H1 (cell line): Measurements from ENCODE around the gene CKS1B. TPM values are rescaled to one million over a fixed set of nuclear protein-coding genes. Genes with fewer than 3 reads are reported as not detected.
A peak's percentile ranks its signal among the peaks of the same experiment; 100 is the strongest.

Experiments used
- CTCF ChIA-PET: fragments of 300-600 bp; sonication (Branson Sonifier 250); formaldehyde crosslinking; loops from one replicate; lab custom pipeline; 2021; ENCODE audit not compliant: partially characterized antibody; lab: Charles Lee
- POLR2A ChIA-PET: fragments of 300-600 bp; sonication (Branson Sonifier 250); formaldehyde crosslinking; loops from one replicate; lab custom pipeline; 2021; ENCODE audit warnings: inconsistent platforms; ENCODE audit not compliant: partially characterized antibody; lab: Charles Lee
- DNase-seq, 2 experiments: peaks; one replicate each; pipeline versions ENCODE4 v3.0.0 to v3.0.0-alpha.2; 2010 to 2022; ENCODE audit warnings: low spot score in 2 of 2, low read depth in 1 of 2, mixed read lengths in 1 of 2
- FAIRE-seq: peaks from 2 replicates; lab custom pipeline; 2011; peaks lifted over from hg19 to GRCh38; lab: Jason Lieb, UNC
- H2AFZ ChIP-seq: 2 replicates; pipeline ENCODE4 v1.8.1; 2012; ENCODE audit warnings: low read length, inconsistent platforms
- H2AK5ac ChIP-seq: 2 replicates; pipeline ENCODE4 v1.6.1; 2013; ENCODE audit warnings: low read depth, low read length
- H2BK120ac ChIP-seq: replicated peaks from 2 replicates; pipeline ENCODE3; 2013; ENCODE audit warnings: low read depth, low read length, inconsistent platforms
- H2BK12ac ChIP-seq: 2 replicates; pipeline ENCODE4 v1.6.1; 2013; ENCODE audit warnings: low read depth, low read length
- H2BK15ac ChIP-seq: 2 replicates; pipeline ENCODE4 v1.6.1; 2013; ENCODE audit warnings: low read length
- H2BK20ac ChIP-seq: 2 replicates; pipeline ENCODE4 v1.6.1; 2013; ENCODE audit warnings: low read length
- H2BK5ac ChIP-seq: 2 replicates; pipeline ENCODE4 v1.6.1; 2013; ENCODE audit warnings: low read depth, low read length
- H3K14ac ChIP-seq: 2 replicates; pipeline ENCODE4 v1.6.1; 2013; ENCODE audit warnings: inconsistent platforms; ENCODE audit not compliant: insufficient read length
- H3K18ac ChIP-seq: 2 replicates; pipeline ENCODE4 v1.6.1; 2013; ENCODE audit warnings: low read length; ENCODE audit errors: extremely low read depth
- H3K23ac ChIP-seq: 2 replicates; pipeline ENCODE4 v1.6.1; 2013; ENCODE audit warnings: inconsistent platforms; ENCODE audit not compliant: insufficient read length
- H3K23me2 ChIP-seq: 2 replicates; pipeline ENCODE4 v1.6.1; 2013; ENCODE audit warnings: low read depth, low read length
- H3K27ac ChIP-seq: 2 replicates; pipeline ENCODE4 v1.6.1; 2011; ENCODE audit warnings: low read depth, low read length, inconsistent platforms
- H3K27me3 ChIP-seq, 4 experiments: replicated peaks in 1 of 4; 1 replicate in 1 of 4; 2 replicates in 3 of 4; pipeline versions ENCODE4 v1.6.1 to v1.8.1; 2011 to 2013; ENCODE audit warnings: low read length in 3 of 4, mild to moderate bottlenecking in 3 of 4, inconsistent platforms in 2 of 4, mixed read lengths in 2 of 4, moderate library complexity in 1 of 4; ENCODE audit not compliant: control insufficient read depth in 3 of 4, insufficient read depth in 3 of 4; ENCODE audit errors: extremely low read depth in 1 of 4
- H3K36me3 ChIP-seq, 4 experiments: 2 replicates each; pipeline versions ENCODE4 v1.6.1 to v1.8.1; 2011 to 2013; ENCODE audit warnings: mild to moderate bottlenecking in 4 of 4, low read length in 3 of 4, moderate library complexity in 2 of 4, control low read depth in 1 of 4, inconsistent platforms in 1 of 4; ENCODE audit not compliant: insufficient read depth in 4 of 4, control insufficient read depth in 2 of 4
- H3K4ac ChIP-seq: replicated peaks from 2 replicates; pipeline ENCODE3; 2013; ENCODE audit warnings: low read length, low read depth, mixed read lengths, inconsistent platforms; ENCODE audit not compliant: insufficient read length
- H3K4me1 ChIP-seq, 4 experiments: replicated peaks in 1 of 4; 1 replicate in 1 of 4; 2 replicates in 3 of 4; pipeline versions ENCODE4 v1.6.1 to v1.8.1; 2011 to 2013; ENCODE audit warnings: low read length in 3 of 4, inconsistent platforms in 2 of 4, mixed read lengths in 1 of 4; ENCODE audit not compliant: insufficient read depth in 4 of 4, control insufficient read depth in 3 of 4
- H3K4me2 ChIP-seq, 2 experiments: 2 replicates each; pipeline versions ENCODE4 v1.6.1 to v1.8.1; 2011 to 2013; ENCODE audit warnings: low read depth in 2 of 2, low read length in 2 of 2, control low read depth in 1 of 2, inconsistent platforms in 1 of 2, mild to moderate bottlenecking in 1 of 2; ENCODE audit not compliant: insufficient read depth in 1 of 2
- H3K4me3 ChIP-seq, 4 experiments: fragments of 200-600, 300-600 bp in 1 of 4; sonication (generic), shearing (Covaris generic), sonication (Bioruptor Twin) in 1 of 4; 2 replicates each; pipeline versions ENCODE4 v1.5.1 to v1.8.1; 2011 to 2016; ENCODE audit warnings: low read length in 4 of 4, low read depth in 3 of 4, control low read depth in 2 of 4, inconsistent platforms in 2 of 4, mild to moderate bottlenecking in 2 of 4, mixed read lengths in 1 of 4, moderate library complexity in 1 of 4; ENCODE audit not compliant: insufficient read depth in 2 of 4; ENCODE audit errors: extremely low read depth in 1 of 4
- H3K56ac ChIP-seq: replicated peaks from 2 replicates; pipeline ENCODE3; 2013; ENCODE audit warnings: low read depth, mild to moderate bottlenecking, mixed read lengths, low read length, inconsistent platforms; ENCODE audit not compliant: insufficient read length
- H3K79me1 ChIP-seq: 2 replicates; pipeline ENCODE4 v1.6.1; 2013; ENCODE audit warnings: low read depth, low read length, control low read depth
- H3K79me2 ChIP-seq, 2 experiments: 2 replicates each; pipeline versions ENCODE4 v1.6.1 to v1.8.1; 2012 to 2013; ENCODE audit warnings: low read length in 2 of 2, mild to moderate bottlenecking in 2 of 2, inconsistent platforms in 1 of 2; ENCODE audit not compliant: insufficient read depth in 2 of 2, control insufficient read depth in 1 of 2
- H3K9ac ChIP-seq, 4 experiments: replicated peaks in 1 of 4; 1 replicate in 1 of 4; 2 replicates in 3 of 4; pipeline versions ENCODE4 v1.6.1 to v1.8.1; 2011 to 2013; ENCODE audit warnings: low read depth in 3 of 4, low read length in 3 of 4, control low read depth in 2 of 4, mild to moderate bottlenecking in 2 of 4, moderate library complexity in 2 of 4, inconsistent platforms in 1 of 4; ENCODE audit errors: extremely low read depth in 1 of 4
- H3K9me3 ChIP-seq, 2 experiments: 2 replicates each; pipeline versions ENCODE4 v1.6.1 to v1.8.1; 2012 to 2013; ENCODE audit warnings: mild to moderate bottlenecking in 2 of 2, moderate library complexity in 2 of 2, control low read depth in 1 of 2, inconsistent platforms in 1 of 2, low read depth in 1 of 2, low read length in 1 of 2, mixed read lengths in 1 of 2; ENCODE audit not compliant: insufficient read depth in 2 of 2
- H4K20me1 ChIP-seq, 2 experiments: replicated peaks in 1 of 2; 2 replicates each; pipeline versions ENCODE3 to v1.8.1; 2011 to 2013; ENCODE audit warnings: inconsistent platforms in 2 of 2, low read length in 2 of 2, mild to moderate bottlenecking in 1 of 2; ENCODE audit not compliant: insufficient read depth in 2 of 2, control insufficient read depth in 1 of 2
- H4K5ac ChIP-seq: 2 replicates; pipeline ENCODE4 v1.6.1; 2013; ENCODE audit warnings: low read length, low read depth, mixed read lengths, inconsistent platforms; ENCODE audit not compliant: insufficient read length
- H4K8ac ChIP-seq: 2 replicates; pipeline ENCODE4 v1.8.0; 2013; ENCODE audit warnings: mild to moderate bottlenecking, moderate library complexity, low read length, inconsistent platforms; ENCODE audit not compliant: insufficient read depth; ENCODE audit errors: extremely low read depth
- H4K91ac ChIP-seq: replicated peaks from 2 replicates; pipeline ENCODE3; 2013; ENCODE audit warnings: low read length, mixed read lengths, inconsistent platforms; ENCODE audit not compliant: insufficient read length
- ATF2 ChIP-seq: IDR thresholded peaks from 2 replicates; pipeline ENCODE4 v1.6.1; 2012; ENCODE audit warnings: low read length, inconsistent platforms
- ATF3 ChIP-seq: IDR thresholded peaks from 2 replicates; pipeline ENCODE4 v1.6.1; 2011; ENCODE audit warnings: low read depth, mild to moderate bottlenecking, low read length; ENCODE audit not compliant: insufficient read depth
- BCL11A ChIP-seq, 2 experiments: IDR thresholded peaks; one replicate each; pipeline ENCODE4 v1.6.1; 2011; ENCODE audit warnings: low read depth in 2 of 2, low read length in 2 of 2, mild to moderate bottlenecking in 2 of 2
- CHD1 ChIP-seq: IDR thresholded peaks from 2 replicates; pipeline ENCODE4 v1.6.1; 2012; ENCODE audit warnings: low read depth, low read length, improper control_type of control experiment
- POLR2A ChIP-seq, 2 experiments: IDR thresholded peaks; 1 replicate in 1 of 2; 2 replicates in 1 of 2; pipeline ENCODE4 v1.6.1; 2011; ENCODE audit warnings: low read depth in 2 of 2, low read length in 2 of 2, mild to moderate bottlenecking in 2 of 2; ENCODE audit errors: control extremely low read depth in 1 of 2
- SAP30 ChIP-seq: fragments of 300-600 bp; sonication (generic); IDR thresholded peaks from 2 replicates; pipeline ENCODE4 v1.7.1; 2012; ENCODE audit warnings: low read length, moderate library complexity, mild to moderate bottlenecking, inconsistent platforms; ENCODE audit not compliant: insufficient read depth, insufficient replicate concordance
- SP2 ChIP-seq: IDR thresholded peaks from 2 replicates; pipeline ENCODE4 v1.6.1; 2012; ENCODE audit warnings: mild to moderate bottlenecking, low read length, inconsistent platforms
- TAF7 ChIP-seq: optimal IDR thresholded peaks from 2 replicates; pipeline ENCODE3; 2011; ENCODE audit warnings: low read depth, mild to moderate bottlenecking, inconsistent platforms, low read length, moderate library complexity, borderline replicate concordance
- WGBS, 2 experiments: shearing (Covaris generic) in 1 of 2; methylation state at CpG; one replicate each; pipeline versions ENCODE4 v1.1.6 to v1.1.7; 2013 to 2015; ENCODE audit warnings: low lambda C conversion rate in 2 of 2, mixed read lengths in 2 of 2, inconsistent platforms in 1 of 2, low coverage in 1 of 2, missing lambda C conversion rate in 1 of 2; ENCODE audit not compliant: insufficient replicate concordance in 2 of 2, insufficient coverage in 1 of 2, insufficient read length in 1 of 2; ENCODE audit errors: extremely low coverage in 1 of 2, missing lambda C conversion rate in 1 of 2; 5-methylcytosine and 5-hydroxymethylcytosine counted together
- polyA plus RNA-seq, 7 experiments: library from polyadenylated mRNA; depleted of rRNA in 3 of 7; stranded (reverse) in 5 of 7; unstranded in 2 of 7; fragments of >200 nt in 5 of 7; fragments of 200-250 nt in 2 of 7; gene quantifications; 1 replicate in 5 of 7; 2 replicates in 1 of 7; 4 replicates in 1 of 7; pipeline versions ENCODE4 v1.2.1 to v1.2.3, GENCODE V29; 2011 to 2013; ENCODE audit warnings: missing spikeins in 2 of 7, mixed read lengths in 2 of 7
- total RNA-seq: library from RNA; stranded (reverse); fragmentation: NEBNext Ultra II Directional; extraction: Animal tissue kit (Norgen Biotek cat#: 25700); gene quantifications from 2 replicates; pipeline ENCODE4 v1.2.1, GENCODE V29; 2021

CKS1B gene
- total and polyA plus RNA-seq, 2 of the 8 experiments (the other 6 are each of a cell fraction or from before 2014, with no cell fraction given), result 294 to 1,025 TPM

- H3K27me3 ChIP-seq, result peaks cover 0 to 2% (median 0%) of the 10 kb centered on the region in 4 experiments; a peak in 1 of 7 replicates
- H3K9me3 ChIP-seq, result no peaks in the 10 kb centered on the region
- H2AFZ ChIP-seq, result no peak overlapping the region
- H4K8ac ChIP-seq, result 0 out of 2 replicates have a peak overlapping the region, but pooled peaks have one; percentile 45
- H2BK20ac ChIP-seq, result no peak overlapping the region
- H3K4me3 ChIP-seq, result peak overlapping the region in 3 of 4 experiments; percentile 36 to 60 (median 42); a peak in 4 of 8 replicates
- ChIA-PET POLR2A (interaction anchor here (0.6 to 14.8 kb wide), 10 partner anchors 13 to 82 kb away, joined by 4 to 128 read pairs (median 10); partner anchors contain the start of genes ADAM15, CKS1B, DCST1 and DCST2), CTCF (interaction anchor here (0.6 to 18.6 kb wide), 18 partner anchors 8 to 211 kb away, joined by 3 to 354 read pairs (median 4); partner anchors contain the start of genes ADAM15, DCST1, DCST2 and EFNA4)
- no peak overlapping the region for H2AK5ac ChIP-seq
- no peak for TF ChIP-seq POLR2A (IDR thresholded peaks at IDR 0.05; ENCODE audit: control extremely low read depth in 1 of 2, low read depth in 2 of 2, low read length in 2 of 2)
- no peak for TF ChIP-seq SP2
- TF ChIP-seq ATF3, result no peak
- TF ChIP-seq TAF7, result no peak
- no peak for TF ChIP-seq ATF2
- no peak for TF ChIP-seq BCL11A (IDR thresholded peaks at IDR 0.05; ENCODE audit: low read depth in 2 of 2, low read length in 2 of 2)
- no peak for TF ChIP-seq CHD1
- TF ChIP-seq SAP30, result no peak
- H3K4me2 ChIP-seq, result peak overlapping the region; percentile 4 to 59; a peak in 3 of 4 replicates
- peaks cover 1% of the 10 kb centered on the region; the same call in 1 of the 2 replicates for H3K79me1 ChIP-seq
- no peak overlapping the region for H3K56ac ChIP-seq
- no peak overlapping the region for H3K23ac ChIP-seq
- no peak overlapping the region for H3K27ac ChIP-seq
- peaks cover 0 to 5% of the 10 kb centered on the region in 2 experiments; a peak in 2 of 4 replicates for H3K79me2 ChIP-seq
- no peak overlapping the region for H2BK5ac ChIP-seq
- peak overlapping the region; percentile 3; the same call in 1 of the 2 replicates for H3K18ac ChIP-seq
- H2BK120ac ChIP-seq, result no peak overlapping the region
- H2BK12ac ChIP-seq, result no peak overlapping the region
- DNase-seq, result peak in 1 of 2 experiments; percentile 56
- H3K36me3 ChIP-seq, result peaks cover 0 to 29% (median 13%) of the 10 kb centered on the region in 4 experiments; a peak in 4 of 8 replicates
- H4K5ac ChIP-seq, result no peak overlapping the region
- H3K4ac ChIP-seq, result no peak overlapping the region
- 37% methylated on average over 3 of the region's 6 CpGs; no CpG with 5 or more reads in 1 of the 2 experiments for WGBS, 2 experiments
- no peak overlapping the region for H3K9ac ChIP-seq
- peaks cover 2 to 16% (median 10%) of the 10 kb centered on the region in 4 experiments; a peak in 6 of 7 replicates for H3K4me1 ChIP-seq
- FAIRE-seq, result no peak
- no peak overlapping the region for H3K14ac ChIP-seq
- no peak overlapping the region for H4K91ac ChIP-seq
- no peaks in the 10 kb centered on the region for H3K23me2 ChIP-seq
- no peaks in the 10 kb centered on the region for H4K20me1 ChIP-seq
- H2BK15ac ChIP-seq, result no peak overlapping the region
Measured at GRCh38 chr1:155017946-155018316, 43.5 kb downstream of the CKS1B start.
